ENCODE data around the gene SNRPB. TPM values are rescaled to one million over a fixed set of nuclear protein-coding genes. Genes with fewer than 3 reads are reported as not detected.
A peak's percentile ranks its signal among the peaks of the same experiment; 100 is the strongest.

SNRPB gene
- total RNA-seq, 1 donor from 2014 or later: 144 TPM

DNA sequence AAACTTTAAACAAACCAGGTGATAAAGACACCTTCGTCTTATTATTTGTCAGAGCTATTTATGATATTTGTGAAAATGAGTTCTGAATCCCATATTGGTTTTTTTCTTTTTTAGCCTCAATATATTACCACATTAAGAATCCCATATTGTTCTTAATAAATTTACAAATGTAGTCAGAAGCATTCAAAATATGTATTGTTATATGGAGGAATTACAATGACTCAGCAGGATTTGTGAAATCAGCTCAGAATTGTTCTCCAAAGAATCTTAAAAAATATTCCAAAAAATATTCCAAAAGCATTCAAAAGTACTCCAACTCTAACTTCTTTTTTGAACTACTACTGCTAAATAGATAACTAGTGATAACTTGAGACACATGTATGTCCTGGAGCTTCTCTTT is 44.6 kb upstream of the SNRPB start:
- no peak overlapping the region for H3K27ac Mint-ChIP-seq
- no peak for DNase-seq (ENCODE audit: low spot score in 2 of 2, unreplicated experiment in 2 of 2)
- H3K36me3 Mint-ChIP-seq: no peaks in the 10 kb centered on the region
- TF ChIP-seq, protein P1, sequence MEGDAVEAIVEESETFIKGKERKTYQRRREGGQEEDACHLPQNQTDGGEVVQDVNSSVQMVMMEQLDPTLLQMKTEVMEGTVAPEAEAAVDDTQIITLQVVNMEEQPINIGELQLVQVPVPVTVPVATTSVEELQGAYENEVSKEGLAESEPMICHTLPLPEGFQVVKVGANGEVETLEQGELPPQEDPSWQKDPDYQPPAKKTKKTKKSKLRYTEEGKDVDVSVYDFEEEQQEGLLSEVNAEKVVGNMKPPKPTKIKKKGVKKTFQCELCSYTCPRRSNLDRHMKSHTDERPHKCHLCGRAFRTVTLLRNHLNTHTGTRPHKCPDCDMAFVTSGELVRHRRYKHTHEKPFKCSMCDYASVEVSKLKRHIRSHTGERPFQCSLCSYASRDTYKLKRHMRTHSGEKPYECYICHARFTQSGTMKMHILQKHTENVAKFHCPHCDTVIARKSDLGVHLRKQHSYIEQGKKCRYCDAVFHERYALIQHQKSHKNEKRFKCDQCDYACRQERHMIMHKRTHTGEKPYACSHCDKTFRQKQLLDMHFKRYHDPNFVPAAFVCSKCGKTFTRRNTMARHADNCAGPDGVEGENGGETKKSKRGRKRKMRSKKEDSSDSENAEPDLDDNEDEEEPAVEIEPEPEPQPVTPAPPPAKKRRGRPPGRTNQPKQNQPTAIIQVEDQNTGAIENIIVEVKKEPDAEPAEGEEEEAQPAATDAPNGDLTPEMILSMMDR (IDR thresholded peaks at IDR 0.05; ENCODE audit: unreplicated experiment): no peak
- peaks cover 52% of the 10 kb centered on the region for H3K27me3 Mint-ChIP-seq (ENCODE audit: low read depth)
- H3K4me1 Mint-ChIP-seq: no peaks in the 10 kb centered on the region
- no peaks in the 10 kb centered on the region for H3K9me3 Mint-ChIP-seq
- no peak overlapping the region for H3K4me3 Mint-ChIP-seq

DNA sequence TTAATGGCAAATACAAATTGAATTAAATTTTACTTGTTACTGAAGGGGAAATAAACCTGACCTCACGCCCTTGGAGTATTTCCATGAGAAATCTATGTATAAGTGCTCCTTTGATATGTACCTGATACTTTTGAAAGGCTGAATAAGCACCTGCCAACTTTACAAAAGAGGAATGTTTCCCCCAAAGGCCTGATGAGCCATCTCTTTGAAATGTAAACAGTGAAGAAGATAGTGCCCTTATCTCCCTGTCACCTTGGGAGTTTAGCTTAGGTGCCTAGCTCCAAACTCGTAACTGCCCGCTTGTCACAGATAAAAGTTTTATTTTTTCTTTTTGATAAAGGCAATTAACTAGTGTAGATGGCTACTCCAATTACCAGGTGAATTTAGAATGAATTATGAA is 39.2 kb upstream of the SNRPB start:
- Mint-ChIP-seq H3K27me3 (ENCODE audit: low read depth) (peaks cover 31% of the 10 kb centered on the region), H3K4me1 (peaks cover 12% of the 10 kb centered on the region)
- TF ChIP-seq, protein P1 (IDR thresholded peaks at IDR 0.05; ENCODE audit: unreplicated experiment): no peak

DNA sequence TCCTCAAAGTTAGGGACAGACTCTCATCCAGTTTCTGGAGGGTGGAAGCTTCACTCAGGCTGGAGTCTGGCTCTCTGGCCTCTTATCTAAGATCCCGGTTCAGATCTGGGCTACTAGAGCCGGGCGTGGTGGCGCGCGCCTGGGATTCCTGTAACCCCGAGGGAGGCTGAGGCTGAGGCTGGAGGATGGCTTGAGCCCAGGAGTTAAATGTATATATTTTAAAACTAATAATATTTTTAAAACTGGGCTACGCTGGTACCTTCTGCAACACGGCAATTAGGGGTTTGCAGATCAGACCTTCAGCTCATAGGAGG is 38.8 kb upstream of the SNRPB start:
- Mint-ChIP-seq H3K4me1 (peaks cover 12% of the 10 kb centered on the region), H3K27me3 (ENCODE audit: low read depth) (peaks cover 29% of the 10 kb centered on the region), H3K4me3 (peak overlapping the region; percentile 100), H3K27ac (peak overlapping the region; percentile 97), H3K9me3 (no peaks in the 10 kb centered on the region), H3K36me3 (peaks cover 2% of the 10 kb centered on the region)
- DNase-seq (ENCODE audit: low spot score in 2 of 2, unreplicated experiment in 2 of 2): no peak
- TF ChIP-seq, protein P1 (IDR thresholded peaks at IDR 0.05; ENCODE audit: unreplicated experiment): no peak

More for the DNA sequence above, 39.2 kb upstream of the SNRPB start:
- Mint-ChIP-seq H3K4me3 (peak overlapping the region; percentile 19), H3K9me3 (no peaks in the 10 kb centered on the region), H3K36me3 (peaks cover 2% of the 10 kb centered on the region), H3K27ac (no peak overlapping the region)
- DNase-seq (ENCODE audit: low spot score in 2 of 2, unreplicated experiment in 2 of 2): no peak

DNA sequence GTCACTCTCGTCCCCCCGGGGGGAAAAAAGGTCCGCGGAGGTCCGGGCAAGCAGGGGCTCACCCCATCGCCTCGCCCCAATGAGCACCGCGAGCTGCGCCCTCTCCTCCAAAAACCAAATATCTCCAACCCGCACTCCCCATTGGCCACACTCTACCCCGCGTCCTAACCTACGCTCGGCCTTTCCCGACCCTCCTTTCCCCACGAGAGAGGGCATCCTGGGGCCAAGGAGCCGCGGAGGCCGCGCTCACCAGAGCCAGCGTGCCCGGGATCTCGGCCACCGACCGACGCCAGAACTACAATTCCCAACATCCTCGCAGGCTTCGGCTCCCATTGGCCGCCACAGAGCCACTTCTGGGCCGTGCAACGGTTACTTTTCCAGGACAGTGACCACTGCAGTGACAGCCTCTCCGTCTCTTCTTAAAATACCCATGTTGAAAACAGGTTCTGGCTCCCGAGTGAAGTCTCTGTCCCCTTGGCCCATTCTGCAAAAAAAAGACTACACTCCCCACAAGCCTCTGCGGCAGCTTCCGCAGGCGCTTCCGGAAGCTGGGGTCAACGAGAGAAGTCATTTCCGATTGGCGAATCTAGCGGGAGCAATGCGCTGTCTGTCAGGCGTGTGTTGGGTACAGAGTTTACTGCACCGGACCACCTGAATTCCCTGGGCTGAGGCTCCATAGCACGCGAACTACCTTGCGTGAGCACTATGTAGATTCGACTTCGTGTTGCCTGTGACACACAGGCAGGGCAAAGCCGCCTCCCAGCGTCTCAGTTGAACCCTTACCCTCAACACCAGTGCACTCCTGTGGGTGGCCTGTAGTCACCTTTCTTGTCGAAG is 38.3 kb upstream of the SNRPB start, which contains the start of gene ZNF343:
ZNF343 (minus strand) TSS at position 285 of the 837 bp plus-strand sequence. CDS start 15,020 bp downstream, outside the sequence.
- H3K27me3 Mint-ChIP-seq (ENCODE audit: low read depth): peaks cover 23% of the 10 kb centered on the region
- TF ChIP-seq, protein P1 (IDR thresholded peaks at IDR 0.05; ENCODE audit: unreplicated experiment): no peak
- H3K27ac Mint-ChIP-seq: peak within 1 kb of the TSS; percentile 97
- H3K9me3 Mint-ChIP-seq: peaks cover 2% of the 10 kb centered on the region
- DNase-seq (ENCODE audit: low spot score in 2 of 2, unreplicated experiment in 2 of 2): peak; percentile 40 to 75
- peaks cover 2% of the 10 kb centered on the region for H3K36me3 Mint-ChIP-seq
- peak within 1 kb of the TSS; percentile 100 for H3K4me3 Mint-ChIP-seq
- H3K4me1 Mint-ChIP-seq: peaks cover 12% of the 10 kb centered on the region

DNA sequence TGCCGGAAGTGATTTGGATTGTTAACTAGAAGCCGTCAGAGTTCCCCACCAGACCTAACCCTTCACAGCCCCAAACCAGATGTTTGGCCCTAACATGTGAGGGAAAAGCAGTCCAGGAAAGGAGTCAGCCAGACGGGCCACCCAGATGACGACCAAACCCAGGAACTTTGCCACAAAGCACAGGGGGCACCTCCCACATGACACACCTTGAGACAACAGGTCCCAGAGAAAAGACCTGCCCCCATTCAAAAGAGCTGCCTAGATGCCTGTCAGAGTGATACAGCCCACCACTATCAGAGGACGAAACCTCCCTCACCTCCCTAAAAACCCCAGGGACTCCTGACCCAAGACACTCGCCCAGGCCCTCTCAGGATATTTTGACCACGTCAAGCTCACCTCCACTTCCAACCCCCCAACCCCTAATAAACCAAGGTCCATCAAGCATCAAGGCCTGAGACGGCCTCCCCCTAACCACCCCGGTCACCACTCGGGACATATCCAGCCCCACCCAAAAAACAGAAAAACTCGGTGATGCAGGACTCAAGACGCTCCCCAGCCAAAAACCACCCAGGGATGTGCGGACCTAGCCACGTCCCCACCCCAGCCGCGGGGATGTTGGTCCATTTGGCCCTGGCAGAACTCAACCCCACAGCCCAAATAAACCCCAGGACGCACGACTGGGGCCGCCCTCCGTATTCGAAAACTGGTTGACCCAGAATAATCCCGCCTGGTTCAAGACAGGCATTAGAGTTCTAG is 37.5 kb upstream of the SNRPB start:
- Mint-ChIP-seq H3K9me3 (peaks cover 7% of the 10 kb centered on the region), H3K4me1 (peaks cover 12% of the 10 kb centered on the region), H3K4me3 (peak overlapping the region; percentile 100), H3K27ac (peak overlapping the region; percentile 97), H3K36me3 (peaks cover 5% of the 10 kb centered on the region), H3K27me3 (ENCODE audit: low read depth) (peaks cover 15% of the 10 kb centered on the region)
- TF ChIP-seq, protein P1 (IDR thresholded peaks at IDR 0.05; ENCODE audit: unreplicated experiment): no peak
- DNase-seq (ENCODE audit: low spot score in 2 of 2, unreplicated experiment in 2 of 2): no peak
